ENCODE measurements around the gene SPTAN1.
"Not testable (repeated sequence)": the region's sequence is repeated elsewhere in the genome, so short reads cannot be mapped to it uniquely, and the experiment has no call there.

Gene SPTAN1

GRCh38 chr9:128553728-128554127 lies 1.3 kb downstream of the SPTAN1 start:
- no peak for DNase-seq

- peak; percentile 43 for DNase-seq
These were observed 1.9 kb downstream of the SPTAN1 start for GRCh38 chr9:128554155-128554862.

- no peak for DNase-seq
These were observed 2.9 kb downstream of the SPTAN1 start for GRCh38 chr9:128555180-128555721.

- DNase-seq, result no peak
These were observed 3.9 kb downstream of the SPTAN1 start for GRCh38 chr9:128556276-128556675.

GRCh38 chr9:128556926-128557634 lies 4.7 kb downstream of the SPTAN1 start:
- no peak for DNase-seq

GRCh38 chr9:128558431-128559310 lies 6.3 kb downstream of the SPTAN1 start:
- DNase-seq, result peak; percentile 81

GRCh38 chr9:128565578-128565977 lies 13.2 kb downstream of the SPTAN1 start:
- no peak for DNase-seq

GRCh38 chr9:128568470-128569078 lies 16.2 kb downstream of the SPTAN1 start:
- no peak for DNase-seq

GRCh38 chr9:128575469-128575868 lies 23.1 kb downstream of the SPTAN1 start:
- no peak for DNase-seq

GRCh38 chr9:128575916-128576315 lies 23.5 kb downstream of the SPTAN1 start:
- DNase-seq, result no peak

- no peak for DNase-seq
These were observed 24.8 kb downstream of the SPTAN1 start for GRCh38 chr9:128577206-128577605.

- DNase-seq, result no peak
These were observed 26.8 kb downstream of the SPTAN1 start for GRCh38 chr9:128579194-128579593.

GRCh38 chr9:128580731-128581130 lies 28.3 kb downstream of the SPTAN1 start:
- no peak for DNase-seq

GRCh38 chr9:128585155-128585554 lies 32.8 kb downstream of the SPTAN1 start:
- DNase-seq, result not testable (repeated sequence)

- not testable (repeated sequence) for DNase-seq
These were observed 34.5 kb downstream of the SPTAN1 start for GRCh38 chr9:128586934-128587333.

- DNase-seq, result peak; percentile 51
These were observed 35.1 kb downstream of the SPTAN1 start for GRCh38 chr9:128587453-128587852.

GRCh38 chr9:128588581-128589233 lies 36.3 kb downstream of the SPTAN1 start:
- DNase-seq, result no peak

GRCh38 chr9:128593039-128593438 lies 40.7 kb downstream of the SPTAN1 start:
- DNase-seq, result no peak

- DNase-seq, result no peak
These were observed 41.5 kb downstream of the SPTAN1 start for GRCh38 chr9:128593856-128594255.

- no peak for DNase-seq
These were observed 43.1 kb downstream of the SPTAN1 start for GRCh38 chr9:128595471-128595870.

- no peak for DNase-seq
These were observed 47.7 kb downstream of the SPTAN1 start for GRCh38 chr9:128600099-128600498.

- DNase-seq, result no peak
These were observed 51.3 kb downstream of the SPTAN1 start for GRCh38 chr9:128603697-128604096.
